Parathyroid adenoma (tissue), 2 donors: ENCODE results near the gene CFAP97D2.

Experiments used
- H2AFZ ChIP-seq: fragments of 300-600 bp; sonication (generic); one replicate; pipeline ENCODE4 v1.7.0; 2017; ENCODE audit warnings: antibody characterized with exemption, mild to moderate bottlenecking
- H3K27ac ChIP-seq: fragments of 300-600 bp; sonication (generic); one replicate; pipeline ENCODE4 v1.7.0; 2017
- H3K27me3 ChIP-seq: fragments of 300-600 bp; sonication (generic); one replicate; pipeline ENCODE4 v1.7.0; 2017; ENCODE audit warnings: low read length; ENCODE audit not compliant: control insufficient read depth, insufficient read depth
- H3K36me3 ChIP-seq: fragments of 300-600 bp; sonication (generic); one replicate; pipeline ENCODE4 v1.7.0; 2017; ENCODE audit warnings: low read length; ENCODE audit not compliant: control insufficient read depth, insufficient read depth
- H3K4me1 ChIP-seq: fragments of 300-600 bp; sonication (generic); one replicate; pipeline ENCODE4 v1.7.0; 2017; ENCODE audit warnings: control low read depth
- H3K4me2 ChIP-seq: fragments of 300-600 bp; sonication (generic); one replicate; pipeline ENCODE4 v1.7.0; 2017; ENCODE audit warnings: low read length
- H3K4me3 ChIP-seq: fragments of 300-600 bp; sonication (generic); one replicate; pipeline ENCODE4 v1.7.0; 2017; ENCODE audit warnings: low read depth, low read length
- H3K79me2 ChIP-seq: fragments of 300-600 bp; sonication (generic); one replicate; pipeline ENCODE4 v1.7.0; 2017; ENCODE audit warnings: control low read depth
- H3K9ac ChIP-seq: fragments of 300-600 bp; sonication (generic); one replicate; pipeline ENCODE4 v1.7.0; 2017; ENCODE audit warnings: mild to moderate bottlenecking
- H3K9me3 ChIP-seq: fragments of 300-600 bp; sonication (generic); one replicate; pipeline ENCODE4 v1.7.0; 2017; ENCODE audit warnings: low read length; ENCODE audit not compliant: control insufficient read depth
- TF ChIP-seq, protein P1 (sequence below): fragments of 300-600 bp; sonication (generic); IDR thresholded peaks from one replicate; pipeline ENCODE4 v1.7.0; 2017; ENCODE audit warnings: antibody characterized with exemption, mild to moderate bottlenecking
- donor health status: primary hyperparathyroidism.

Gene CFAP97D2

DNA sequence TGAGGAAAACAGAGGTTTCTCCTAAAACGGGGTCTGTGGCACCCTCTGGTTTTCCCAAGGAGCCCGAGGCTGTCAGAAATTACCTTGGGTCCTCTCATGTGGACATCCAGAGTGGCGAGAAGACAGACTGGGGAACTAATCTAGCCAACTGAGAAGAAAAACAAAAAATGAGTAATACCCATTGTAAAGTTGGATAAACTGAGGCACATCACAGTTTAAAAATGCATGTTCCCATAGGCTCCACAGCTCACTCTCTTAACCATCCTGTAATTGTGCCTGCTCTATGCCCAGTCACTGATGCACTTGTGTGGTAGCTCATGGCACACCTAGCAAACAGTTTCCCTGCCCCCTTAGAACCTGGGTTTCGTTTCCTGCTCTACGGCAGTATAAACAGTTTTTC is 87.2 kb downstream of the CFAP97D2 start:
- Histone ChIP-seq H3K27ac (no peak overlapping the region), H3K4me2 (no peak overlapping the region), H2AFZ (no peak overlapping the region), H3K4me3 (no peak overlapping the region), H3K4me1 (no peaks in the 10 kb centered on the region), H3K79me2 (no peaks in the 10 kb centered on the region), H3K36me3 (no peaks in the 10 kb centered on the region), H3K9ac (no peak overlapping the region), H3K27me3 (no peaks in the 10 kb centered on the region), H3K9me3 (no peaks in the 10 kb centered on the region)
- TF ChIP-seq, protein P1, sequence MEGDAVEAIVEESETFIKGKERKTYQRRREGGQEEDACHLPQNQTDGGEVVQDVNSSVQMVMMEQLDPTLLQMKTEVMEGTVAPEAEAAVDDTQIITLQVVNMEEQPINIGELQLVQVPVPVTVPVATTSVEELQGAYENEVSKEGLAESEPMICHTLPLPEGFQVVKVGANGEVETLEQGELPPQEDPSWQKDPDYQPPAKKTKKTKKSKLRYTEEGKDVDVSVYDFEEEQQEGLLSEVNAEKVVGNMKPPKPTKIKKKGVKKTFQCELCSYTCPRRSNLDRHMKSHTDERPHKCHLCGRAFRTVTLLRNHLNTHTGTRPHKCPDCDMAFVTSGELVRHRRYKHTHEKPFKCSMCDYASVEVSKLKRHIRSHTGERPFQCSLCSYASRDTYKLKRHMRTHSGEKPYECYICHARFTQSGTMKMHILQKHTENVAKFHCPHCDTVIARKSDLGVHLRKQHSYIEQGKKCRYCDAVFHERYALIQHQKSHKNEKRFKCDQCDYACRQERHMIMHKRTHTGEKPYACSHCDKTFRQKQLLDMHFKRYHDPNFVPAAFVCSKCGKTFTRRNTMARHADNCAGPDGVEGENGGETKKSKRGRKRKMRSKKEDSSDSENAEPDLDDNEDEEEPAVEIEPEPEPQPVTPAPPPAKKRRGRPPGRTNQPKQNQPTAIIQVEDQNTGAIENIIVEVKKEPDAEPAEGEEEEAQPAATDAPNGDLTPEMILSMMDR = no peak

DNA sequence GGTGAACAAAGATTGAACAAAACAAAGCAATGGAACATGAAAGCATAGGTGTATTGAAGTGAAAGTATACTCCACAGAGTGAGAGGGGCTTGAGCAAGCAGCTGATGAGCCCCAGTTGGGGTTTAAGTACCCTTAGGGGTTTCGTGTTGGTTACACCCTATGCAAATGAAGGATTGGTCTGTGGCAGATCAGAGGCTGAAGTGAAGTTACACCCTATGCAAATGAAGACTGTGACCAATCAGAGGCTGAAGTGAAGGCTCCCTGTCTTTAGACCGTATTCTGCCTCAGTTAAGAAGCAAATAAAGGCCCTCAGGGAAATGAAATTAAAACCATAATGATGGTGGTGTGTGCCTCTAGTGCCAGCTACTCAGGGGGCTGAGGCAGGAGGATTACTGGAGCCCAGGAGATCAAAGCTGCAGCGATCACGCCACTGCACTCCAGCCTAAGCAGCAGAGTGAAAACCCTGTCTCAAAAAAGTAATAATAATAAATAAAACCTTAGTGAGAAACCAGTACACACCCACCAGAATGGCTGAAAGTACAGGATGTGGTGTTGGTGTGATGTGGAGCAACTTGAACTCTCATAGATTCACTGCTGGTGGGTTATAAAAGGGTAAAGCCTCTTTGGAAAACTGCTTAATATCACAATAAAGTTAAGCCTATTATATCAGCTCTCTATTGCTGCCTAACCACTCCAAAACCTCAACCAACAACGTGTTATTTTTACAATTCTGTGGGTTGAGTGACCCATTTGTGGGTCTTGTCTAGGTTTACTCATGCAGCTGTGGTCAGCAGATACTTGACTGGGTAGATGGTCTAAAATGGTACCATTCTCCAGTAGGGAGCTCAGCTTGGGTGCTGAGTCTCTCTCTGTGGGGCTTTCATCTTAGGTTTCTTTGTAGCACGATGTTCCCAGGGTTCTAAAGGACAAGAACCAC is 89.6 kb downstream of the CFAP97D2 start:
- no peak overlapping the region for H3K9ac ChIP-seq
- H3K4me1 ChIP-seq = no peaks in the 10 kb centered on the region
- no peaks in the 10 kb centered on the region for H3K36me3 ChIP-seq
- no peaks in the 10 kb centered on the region for H3K79me2 ChIP-seq
- H3K4me2 ChIP-seq = no peak overlapping the region
- no peak overlapping the region for H3K4me3 ChIP-seq
- no peaks in the 10 kb centered on the region for H3K27me3 ChIP-seq
- TF ChIP-seq, protein P1 = no peak
- no peak overlapping the region for H2AFZ ChIP-seq
- no peak overlapping the region for H3K27ac ChIP-seq
- no peaks in the 10 kb centered on the region for H3K9me3 ChIP-seq

DNA sequence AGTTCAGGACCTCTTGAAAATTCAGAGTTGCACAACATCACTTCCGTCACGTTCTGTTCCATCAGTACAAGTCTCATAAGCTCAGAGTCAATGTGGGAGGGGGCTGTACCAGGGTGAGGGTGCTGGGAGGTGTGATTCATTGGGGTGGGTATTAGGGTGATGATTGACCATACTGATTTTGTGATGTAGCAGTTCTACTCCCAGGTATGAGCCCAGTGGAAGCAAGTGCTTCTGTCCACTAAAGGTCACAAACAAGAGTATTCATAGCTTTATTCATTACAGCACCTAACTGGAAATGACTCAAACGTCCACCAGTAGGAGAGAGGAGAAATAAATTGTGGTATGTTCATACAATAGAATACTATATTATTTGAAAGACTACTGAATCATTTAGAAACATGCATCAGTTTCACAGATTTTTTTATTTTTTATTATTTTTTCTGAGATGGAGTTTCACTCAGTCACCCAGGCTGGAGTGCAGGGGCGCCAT is 90.3 kb downstream of the CFAP97D2 start:
- no peaks in the 10 kb centered on the region for H3K9me3 ChIP-seq
- no peak overlapping the region for H3K9ac ChIP-seq
- no peaks in the 10 kb centered on the region for H3K27me3 ChIP-seq
- H3K36me3 ChIP-seq = no peaks in the 10 kb centered on the region
- H3K4me3 ChIP-seq = no peak overlapping the region
- H3K79me2 ChIP-seq = no peaks in the 10 kb centered on the region
- H3K27ac ChIP-seq = no peak overlapping the region
- H2AFZ ChIP-seq = no peak overlapping the region
- no peak overlapping the region for H3K4me2 ChIP-seq
- TF ChIP-seq, protein P1 = no peak
- no peaks in the 10 kb centered on the region for H3K4me1 ChIP-seq
